Astrocyte of the cerebellum (primary cell): ENCODE data around the gene LACC1.

ENCODE experiments used
- DNase-seq: peaks from one replicate; pipeline ENCODE4 v3.0.0-alpha.2; 2011; ENCODE audit warnings: low read depth
- H3K4me3 ChIP-seq: 2 replicates; pipeline ENCODE4 v1.5.1; 2011; ENCODE audit warnings: mild to moderate bottlenecking, low read depth, low read length, moderate library complexity
- CTCF ChIP-seq: IDR thresholded peaks from 2 replicates; pipeline ENCODE4 v1.5.1; 2012; ENCODE audit warnings: low read length, low read depth, moderate library complexity, mild to moderate bottlenecking; ENCODE audit errors: missing control alignments
- in situ Hi-C: cut with HindIII; loops from 2 replicates; pipeline ENCODE4 v1.10.0; 2017; ENCODE audit warnings: low sequenced_read_pairs

Gene LACC1

GRCh38 chr13:43915451-43915850, 35.7 kb downstream of the LACC1 start:
- no peak for TF ChIP-seq CTCF
- peak; percentile 45 for DNase-seq
- in situ Hi-C loops, result loop anchor here (25.0 kb wide), 1 partner anchor 1047 kb away; no protein-coding TSS in a partner anchor
- no peak overlapping the region for H3K4me3 ChIP-seq

GRCh38 chr13:43916828-43917227, 37.1 kb downstream of the LACC1 start:
- DNase-seq, result no peak
- H3K4me3 ChIP-seq, result no peak overlapping the region
- TF ChIP-seq CTCF, result no peak
- in situ Hi-C loops, result loop anchor here (25.0 kb wide), 1 partner anchor 1045 kb away; no protein-coding TSS in a partner anchor

GRCh38 chr13:43918636-43919035, 38.9 kb downstream of the LACC1 start:
- DNase-seq, result no peak
- TF ChIP-seq CTCF, result no peak
- in situ Hi-C loops, result loop anchor here (25.0 kb wide), 1 partner anchor 1044 kb away; no protein-coding TSS in a partner anchor
- H3K4me3 ChIP-seq, result no peak overlapping the region

GRCh38 chr13:43920965-43921674, 41.4 kb downstream of the LACC1 start:
- no peak for DNase-seq
- H3K4me3 ChIP-seq, result no peak overlapping the region
- no peak for TF ChIP-seq CTCF
- in situ Hi-C loops, result loop anchor here (25.0 kb wide), 1 partner anchor 1041 kb away; no protein-coding TSS in a partner anchor

- DNase-seq, result no peak
- TF ChIP-seq CTCF, result no peak
- in situ Hi-C loops, result loop anchor here (25.0 kb wide), 1 partner anchor 1038 kb away; no protein-coding TSS in a partner anchor
- no peak overlapping the region for H3K4me3 ChIP-seq
These were observed 45.0 kb downstream of the LACC1 start for GRCh38 chr13:43924549-43925245.

GRCh38 chr13:43929947-43930346, 50.2 kb downstream of the LACC1 start:
- no peak for DNase-seq
- no peak for TF ChIP-seq CTCF
- in situ Hi-C loops, result no loop called here
- H3K4me3 ChIP-seq, result no peak overlapping the region
